PC-3 (cell line): Measurements from ENCODE around the gene PAOX. TPM values are rescaled to one million over a fixed set of nuclear protein-coding genes. Genes with fewer than 3 reads are reported as not detected.

ENCODE experiments used
- ATAC-seq: fragments of 200-7000 bp; cut with Tn5 transposase; 2 replicates; pipeline ENCODE4 v1.9.1; 2020; ENCODE audit warnings: mild to moderate bottlenecking, moderate library complexity
- BruUV-seq: library from RNA; stranded (reverse); fragments of 400-500 nt; replicated peaks from 2 replicates; lab custom pipeline; 2021; lab: Mats Ljungman, UMichigan
- CTCF ChIA-PET: fragments of 300-600 bp; sonication (Branson Sonifier 250); formaldehyde crosslinking; loops from one replicate; lab custom pipeline; 2022; ENCODE audit warnings: antibody characterized with exemption; lab: Charles Lee
- POLR2A ChIA-PET: fragments of 300-600 bp; sonication (Branson Sonifier 250); formaldehyde crosslinking; loops from one replicate; lab custom pipeline; 2022; ENCODE audit warnings: antibody characterized with exemption; ENCODE audit not compliant: unreplicated experiment; lab: Charles Lee
- DNase-seq: peaks from one replicate; pipeline ENCODE4 v3.0.0-alpha.2; 2015
- H2AFZ ChIP-seq: fragments of 300-600 bp; sonication (generic); 2 replicates; pipeline ENCODE4 v1.6.0; 2016; ENCODE audit warnings: antibody characterized with exemption, low read length
- H3F3A ChIP-seq: fragments of 300-600 bp; sonication (generic); one replicate; pipeline ENCODE4 v1.6.0; 2017; ENCODE audit warnings: antibody characterized with exemption, low read length, control low read depth, mild to moderate bottlenecking; ENCODE audit not compliant: unreplicated experiment
- H3K27ac ChIP-seq: fragments of 300-600 bp; sonication (generic); 2 replicates; pipeline ENCODE4 v1.5.1; 2016; ENCODE audit warnings: mild to moderate bottlenecking, low read length
- H3K27me3 ChIP-seq: fragments of 300-600 bp; sonication (generic); 2 replicates; pipeline ENCODE4 v1.6.1; 2016; ENCODE audit warnings: low read length, mixed read lengths
- H3K36me3 ChIP-seq: fragments of 300-600 bp; sonication (generic); 2 replicates; pipeline ENCODE4 v1.6.1; 2016; ENCODE audit warnings: low read depth, mixed run types, low read length, mixed read lengths
- H3K4me1 ChIP-seq: fragments of 300-600 bp; sonication (generic); 2 replicates; pipeline ENCODE4 v1.5.1; 2016; ENCODE audit warnings: low read length; ENCODE audit not compliant: insufficient read depth
- H3K4me2 ChIP-seq: fragments of 300-600 bp; sonication (generic); 2 replicates; pipeline ENCODE4 v1.6.0; 2016; ENCODE audit warnings: low read length
- H3K4me3 ChIP-seq: fragments of 300-600 bp; sonication (generic); 2 replicates; pipeline ENCODE4 v1.5.1; 2016; ENCODE audit warnings: mild to moderate bottlenecking, low read length, mixed read lengths
- H3K79me2 ChIP-seq: fragments of 300-600 bp; sonication (generic); 2 replicates; pipeline ENCODE4 v1.6.1; 2017; ENCODE audit warnings: low read length, mixed read lengths
- H3K9ac ChIP-seq: fragments of 300-600 bp; sonication (generic); 2 replicates; pipeline ENCODE4 v1.6.0; 2016; ENCODE audit warnings: mild to moderate bottlenecking, low read length
- H3K9me2 ChIP-seq: fragments of 300-600 bp; sonication (generic); replicated peaks from 2 replicates; pipeline ENCODE4 v1.6.1; 2016; ENCODE audit warnings: mixed run types, low read length, mixed read lengths
- H3K9me3 ChIP-seq: fragments of 300-600 bp; sonication (generic); 2 replicates; pipeline ENCODE4 v1.6.1; 2016; ENCODE audit warnings: low read length, mixed read lengths
- H4K20me1 ChIP-seq: fragments of 300-600 bp; sonication (generic); 2 replicates; pipeline ENCODE4 v1.6.1; 2016; ENCODE audit warnings: low read length, mixed read lengths
- EZH2 ChIP-seq: fragments of 300-600 bp; sonication (generic); IDR thresholded peaks from one replicate; pipeline ENCODE4 v1.6.1; 2017; ENCODE audit warnings: antibody characterized with exemption, mild to moderate bottlenecking, low read length; ENCODE audit not compliant: unreplicated experiment
- EZH2phosphoT487 ChIP-seq: fragments of 300-600 bp; sonication (generic); IDR thresholded peaks from 2 replicates; pipeline ENCODE4 v1.6.1; 2018; ENCODE audit warnings: mild to moderate bottlenecking, antibody characterized with exemption, low read length, borderline replicate concordance
- intact Hi-C: fragments of 100-400 bp; cut with micrococcal nuclease; formaldehyde crosslinking; loops from 2 replicates; pipeline ENCODE4 v1.9.0; 2023
- total RNA-seq: library from RNA; depleted of rRNA; stranded (reverse); fragments of >200 nt; gene quantifications from 2 replicates; pipeline ENCODE4 v1.2.3, GENCODE V29; 2014
- TF ChIP-seq, protein P1 (sequence below): fragments of 300-600 bp; sonication (generic); conservative IDR thresholded peaks from 2 replicates; pipeline ENCODE4 v1.5.1; 2017; ENCODE audit warnings: antibody characterized with exemption, low read depth, mild to moderate bottlenecking, low read length

Gene PAOX
- total RNA-seq, 1 experiment from 2014 or later, result 4.1 TPM

DNA sequence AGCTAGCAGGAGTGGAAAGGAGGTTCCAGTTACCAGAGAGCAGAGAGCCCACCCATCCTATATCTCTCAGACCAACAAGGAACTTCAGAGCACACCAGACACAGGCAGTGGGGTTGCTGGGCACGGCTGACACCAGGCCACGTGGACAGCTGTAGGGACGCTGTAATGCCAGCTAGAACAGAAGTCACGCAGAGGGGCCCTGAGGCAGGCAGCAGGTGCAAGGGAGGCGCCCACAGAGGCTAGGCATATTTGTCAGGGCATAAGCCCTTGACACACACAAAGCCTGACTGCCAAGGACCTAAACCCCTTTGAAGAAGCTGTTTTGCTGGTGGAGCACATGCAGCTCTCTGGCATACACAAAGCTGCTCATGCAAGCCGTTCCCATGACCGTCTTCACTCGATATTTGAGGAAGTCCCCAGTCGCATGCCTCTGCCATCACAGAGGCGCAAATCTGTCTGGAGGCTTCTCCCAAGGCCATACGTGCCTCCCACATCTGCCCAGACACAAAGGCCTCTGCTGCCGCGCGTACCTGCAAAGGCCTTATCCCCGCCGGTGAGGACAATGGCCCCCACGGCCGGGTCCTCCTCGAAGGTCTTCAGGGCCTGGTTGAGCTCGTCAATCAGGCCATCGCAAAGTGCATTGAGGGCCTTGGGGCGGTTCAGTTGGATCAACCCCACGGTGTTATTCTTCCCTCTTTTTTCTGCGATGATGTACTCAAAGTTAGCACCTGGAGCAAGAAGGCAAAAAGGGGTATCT lies 8.9 kb upstream of the PAOX start:
- CTCF ChIA-PET, result no interaction called here
- intact Hi-C loops, result no loop called here
- Histone ChIP-seq H4K20me1 (no peaks in the 10 kb centered on the region), H3K36me3 (peaks cover 14% of the 10 kb centered on the region; the same call in 1 of the 2 replicates), H3K27me3 (no peaks in the 10 kb centered on the region), H3F3A (no peaks in the 10 kb centered on the region), H3K9ac (no peak overlapping the region), H3K9me2 (no peaks in the 10 kb centered on the region), H3K4me1 (peaks cover 3% of the 10 kb centered on the region; the same call in 1 of the 2 replicates), H3K4me2 (no peak overlapping the region), H3K4me3 (no peak overlapping the region), H3K79me2 (peaks cover 8% of the 10 kb centered on the region; the same call in 1 of the 2 replicates), H3K9me3 (no peaks in the 10 kb centered on the region), H3K27ac (no peak overlapping the region), H2AFZ (no peak overlapping the region)
- no peak for TF ChIP-seq EZH2
- TSS peak; percentile 16 for BruUV-seq
- ATAC-seq (no peak), DNase-seq (no peak)
- POLR2A ChIA-PET, result no interaction called here

DNA sequence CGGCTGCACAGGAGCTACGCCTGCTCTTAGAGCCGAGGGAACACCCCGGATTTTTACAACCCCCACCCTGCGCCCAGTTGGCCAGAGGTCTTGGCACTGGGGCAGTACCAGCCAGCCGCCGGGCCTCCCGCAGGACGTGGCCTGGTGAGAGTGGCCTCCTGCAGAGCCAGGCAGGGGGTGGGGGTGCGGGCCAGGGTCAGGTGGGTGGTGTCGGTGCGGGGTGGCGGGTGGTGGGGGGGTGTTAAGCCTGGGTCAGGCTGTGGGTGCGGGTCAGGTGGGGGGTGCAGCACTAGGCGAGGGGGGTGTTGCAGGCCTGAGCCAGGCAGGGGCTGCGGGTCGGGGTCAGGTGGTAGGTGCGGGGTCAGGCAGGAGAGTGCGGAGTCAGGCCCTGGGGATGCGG lies 6.6 kb upstream of the PAOX start:
- no peaks in the 10 kb centered on the region for H4K20me1 ChIP-seq
- CTCF ChIA-PET, result no interaction called here
- no peak overlapping the region for H3K27ac ChIP-seq
- H3K27me3 ChIP-seq, result no peaks in the 10 kb centered on the region
- peaks cover 7% of the 10 kb centered on the region; the same call in 1 of the 2 replicates for H3K36me3 ChIP-seq
- H3K4me3 ChIP-seq, result peak overlapping the region; percentile 58
- H3F3A ChIP-seq, result no peaks in the 10 kb centered on the region
- H3K9me2 ChIP-seq, result no peaks in the 10 kb centered on the region
- H3K4me2 ChIP-seq, result peak overlapping the region; percentile 70
- no peak for TF ChIP-seq EZH2
- no peak for TF ChIP-seq EZH2phosphoT487
- TF ChIP-seq, protein P1, sequence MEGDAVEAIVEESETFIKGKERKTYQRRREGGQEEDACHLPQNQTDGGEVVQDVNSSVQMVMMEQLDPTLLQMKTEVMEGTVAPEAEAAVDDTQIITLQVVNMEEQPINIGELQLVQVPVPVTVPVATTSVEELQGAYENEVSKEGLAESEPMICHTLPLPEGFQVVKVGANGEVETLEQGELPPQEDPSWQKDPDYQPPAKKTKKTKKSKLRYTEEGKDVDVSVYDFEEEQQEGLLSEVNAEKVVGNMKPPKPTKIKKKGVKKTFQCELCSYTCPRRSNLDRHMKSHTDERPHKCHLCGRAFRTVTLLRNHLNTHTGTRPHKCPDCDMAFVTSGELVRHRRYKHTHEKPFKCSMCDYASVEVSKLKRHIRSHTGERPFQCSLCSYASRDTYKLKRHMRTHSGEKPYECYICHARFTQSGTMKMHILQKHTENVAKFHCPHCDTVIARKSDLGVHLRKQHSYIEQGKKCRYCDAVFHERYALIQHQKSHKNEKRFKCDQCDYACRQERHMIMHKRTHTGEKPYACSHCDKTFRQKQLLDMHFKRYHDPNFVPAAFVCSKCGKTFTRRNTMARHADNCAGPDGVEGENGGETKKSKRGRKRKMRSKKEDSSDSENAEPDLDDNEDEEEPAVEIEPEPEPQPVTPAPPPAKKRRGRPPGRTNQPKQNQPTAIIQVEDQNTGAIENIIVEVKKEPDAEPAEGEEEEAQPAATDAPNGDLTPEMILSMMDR, result no peak
- no peak overlapping the region for H3K9ac ChIP-seq
- no TSS peak for BruUV-seq
- DNase-seq (no peak), ATAC-seq (no peak)
- peaks cover 3% of the 10 kb centered on the region; the same call in 1 of the 2 replicates for H3K4me1 ChIP-seq
- POLR2A ChIA-PET, result no interaction called here
- no peak overlapping the region for H2AFZ ChIP-seq
- H3K9me3 ChIP-seq, result no peaks in the 10 kb centered on the region
- peaks cover 8% of the 10 kb centered on the region; the same call in 1 of the 2 replicates for H3K79me2 ChIP-seq
- intact Hi-C loops, result no loop called here

DNA sequence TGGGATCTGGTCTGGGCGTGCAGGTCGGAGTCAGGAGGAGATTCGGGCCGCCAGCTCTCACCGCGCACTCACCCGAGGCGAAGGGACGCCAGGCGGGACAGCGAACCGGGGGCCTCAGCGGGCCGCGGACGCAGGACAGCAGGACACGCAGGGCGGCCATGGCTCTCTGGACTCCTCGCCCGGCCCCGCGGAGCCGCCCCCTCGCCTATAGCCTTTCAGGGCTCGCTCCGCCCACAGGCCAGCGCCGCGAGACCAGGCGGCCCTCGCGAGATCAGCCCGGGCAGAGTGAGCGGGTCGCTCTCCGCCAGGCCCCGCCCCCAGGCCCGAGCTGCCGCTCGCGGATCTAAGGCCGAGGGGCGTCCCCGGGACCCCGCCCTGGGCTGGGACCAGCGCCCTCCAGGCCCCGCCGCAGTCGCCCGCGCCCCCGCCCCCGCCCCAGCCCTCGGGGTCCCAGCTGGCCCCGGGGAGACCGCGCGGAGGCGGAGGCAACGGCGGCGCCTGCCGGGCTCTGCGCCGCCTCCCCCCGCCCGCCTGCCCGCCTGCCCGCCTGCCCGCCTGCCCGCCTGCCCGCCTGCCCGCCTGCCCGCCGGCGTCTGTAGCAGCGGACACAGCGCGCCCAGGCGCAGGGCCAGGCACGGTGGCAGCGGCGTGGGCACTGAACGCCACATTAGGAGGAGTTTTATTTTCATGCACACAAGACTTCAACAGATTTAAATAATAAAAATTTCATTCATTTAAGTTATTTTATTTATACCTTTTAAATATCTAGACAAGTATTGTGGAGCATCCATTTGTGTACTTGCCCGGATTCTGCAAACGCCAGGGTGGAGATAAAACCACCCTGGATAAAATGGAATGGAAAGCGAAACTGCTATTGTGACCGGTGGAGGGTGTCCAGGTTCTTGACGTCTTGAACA lies 5.6 kb upstream of the PAOX start, which contains the start of gene ECHS1:
TSS of gene ECHS1 (minus strand) at position 181 of the 917 bp plus-strand sequence. CDS start at position 160, 21 bp downstream.
- H3F3A ChIP-seq, result no peaks in the 10 kb centered on the region
- peak within 1 kb of the TSS; percentile 73 for H3K9ac ChIP-seq
- DNase-seq (peak; percentile 89), ATAC-seq (peak; percentile 99)
- peak within 1 kb of the TSS; percentile 70 for H3K4me3 ChIP-seq
- TF ChIP-seq EZH2phosphoT487, result no peak
- TF ChIP-seq, protein P1, result no peak
- TF ChIP-seq EZH2, result no peak
- no TSS peak for BruUV-seq
- H3K27me3 ChIP-seq, result no peaks in the 10 kb centered on the region
- H3K4me2 ChIP-seq, result peak within 1 kb of the TSS; percentile 72
- H3K4me1 ChIP-seq, result peaks cover 3% of the 10 kb centered on the region; the same call in 1 of the 2 replicates
- H3K27ac ChIP-seq, result no peak within 1 kb of the TSS
- no peaks in the 10 kb centered on the region for H3K9me3 ChIP-seq
- intact Hi-C loops, result no loop called here
- no peak within 1 kb of the TSS for H2AFZ ChIP-seq
- H3K36me3 ChIP-seq, result peaks cover 7% of the 10 kb centered on the region; the same call in 1 of the 2 replicates
- no peaks in the 10 kb centered on the region for H3K9me2 ChIP-seq
- no peaks in the 10 kb centered on the region for H4K20me1 ChIP-seq
- POLR2A ChIA-PET, result no interaction called here
- peaks cover 8% of the 10 kb centered on the region; the same call in 1 of the 2 replicates for H3K79me2 ChIP-seq
- CTCF ChIA-PET, result no interaction called here
